ENCODE data around the gene NACC2.

DNA sequence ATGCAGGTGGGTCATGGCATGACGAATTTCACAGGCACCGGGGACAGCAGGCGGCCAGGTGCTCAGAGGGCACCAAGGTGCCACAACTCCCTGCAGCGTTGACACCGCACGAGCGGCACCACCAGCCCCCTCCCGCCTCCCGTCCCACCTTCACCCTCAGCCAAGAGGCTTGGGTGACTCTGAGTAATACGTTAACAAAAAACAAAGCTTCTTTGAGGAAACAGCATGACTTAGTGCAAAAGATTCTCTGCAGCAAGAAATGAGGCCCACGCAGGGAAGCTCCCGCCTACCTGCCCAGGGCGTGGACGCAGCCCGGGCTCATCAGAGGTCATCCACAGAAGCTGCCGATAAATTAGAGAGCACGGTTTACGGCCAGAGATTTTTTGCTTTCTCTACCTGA is 19.5 kb upstream of the NACC2 start:
- no peak for TF ChIP-seq CTCF (IDR thresholded peaks at IDR 0.05)
- TF ChIP-seq POLR2AphosphoS5 (IDR thresholded peaks at IDR 0.05) = no peak
- TF ChIP-seq EP300 (IDR thresholded peaks at IDR 0.05) = no peak
